WI38 (cell line): ENCODE measurements around the gene SELENOH.

Experiments used
- H3K4me3 ChIP-seq: 2 replicates; pipeline ENCODE4 v1.5.1; 2011; ENCODE audit warnings: low read depth, mild to moderate bottlenecking, control low read depth, low read length
- CTCF ChIP-seq: IDR thresholded peaks from 2 replicates; pipeline ENCODE4 v1.5.1; 2012; ENCODE audit warnings: low read depth, mild to moderate bottlenecking, control low read depth, low read length

Gene SELENOH

GRCh38 chr11:57763568-57763967 lies 22.3 kb downstream of the SELENOH start:
- H3K4me3 ChIP-seq, result peak overlapping the region; percentile 89
- TF ChIP-seq CTCF, result peak; percentile 36

GRCh38 chr11:57764021-57764420 lies 22.7 kb downstream of the SELENOH start:
- peak overlapping the region; percentile 89 for H3K4me3 ChIP-seq
- TF ChIP-seq CTCF, result no peak

GRCh38 chr11:57764566-57764965 lies 23.3 kb downstream of the SELENOH start:
- TF ChIP-seq CTCF, result no peak
- H3K4me3 ChIP-seq, result peak overlapping the region; percentile 89

GRCh38 chr11:57764972-57765371 lies 23.7 kb downstream of the SELENOH start:
- no peak for TF ChIP-seq CTCF
- peak overlapping the region; percentile 89 for H3K4me3 ChIP-seq

GRCh38 chr11:57770793-57771192 lies 29.5 kb downstream of the SELENOH start:
- H3K4me3 ChIP-seq, result no peak overlapping the region
- TF ChIP-seq CTCF, result no peak

- no peak overlapping the region for H3K4me3 ChIP-seq
- no peak for TF ChIP-seq CTCF
Observed at GRCh38 chr11:57771365-57771764, 30.1 kb downstream of the SELENOH start.

GRCh38 chr11:57772562-57772961 lies 31.3 kb downstream of the SELENOH start:
- H3K4me3 ChIP-seq, result no peak overlapping the region
- no peak for TF ChIP-seq CTCF
